Astrocyte of the spinal cord (primary cell): ENCODE data around the gene MAFF.
A peak's percentile ranks its signal among the peaks of the same experiment; 100 is the strongest.
"Not testable (repeated sequence)": the region's sequence is repeated elsewhere in the genome, so short reads cannot be mapped to it uniquely, and the experiment has no call there.

Source experiments
- DNase-seq: peaks from one replicate; pipeline ENCODE4 v3.0.0; 2011; ENCODE audit warnings: low read depth, low spot score
- H3K4me3 ChIP-seq: 2 replicates; pipeline ENCODE4 v1.5.1; 2011; ENCODE audit warnings: low read depth, mild to moderate bottlenecking, low read length, moderate library complexity
- in situ Hi-C: cut with HindIII; loops from 2 replicates; pipeline ENCODE4 v1.10.0; 2017; ENCODE audit warnings: low sequenced_read_pairs
- TF ChIP-seq, protein P1 (sequence below): IDR thresholded peaks from 2 replicates; pipeline ENCODE4 v1.5.1; 2012; ENCODE audit warnings: low read depth, mild to moderate bottlenecking, low read length, inconsistent platforms

MAFF gene

DNA sequence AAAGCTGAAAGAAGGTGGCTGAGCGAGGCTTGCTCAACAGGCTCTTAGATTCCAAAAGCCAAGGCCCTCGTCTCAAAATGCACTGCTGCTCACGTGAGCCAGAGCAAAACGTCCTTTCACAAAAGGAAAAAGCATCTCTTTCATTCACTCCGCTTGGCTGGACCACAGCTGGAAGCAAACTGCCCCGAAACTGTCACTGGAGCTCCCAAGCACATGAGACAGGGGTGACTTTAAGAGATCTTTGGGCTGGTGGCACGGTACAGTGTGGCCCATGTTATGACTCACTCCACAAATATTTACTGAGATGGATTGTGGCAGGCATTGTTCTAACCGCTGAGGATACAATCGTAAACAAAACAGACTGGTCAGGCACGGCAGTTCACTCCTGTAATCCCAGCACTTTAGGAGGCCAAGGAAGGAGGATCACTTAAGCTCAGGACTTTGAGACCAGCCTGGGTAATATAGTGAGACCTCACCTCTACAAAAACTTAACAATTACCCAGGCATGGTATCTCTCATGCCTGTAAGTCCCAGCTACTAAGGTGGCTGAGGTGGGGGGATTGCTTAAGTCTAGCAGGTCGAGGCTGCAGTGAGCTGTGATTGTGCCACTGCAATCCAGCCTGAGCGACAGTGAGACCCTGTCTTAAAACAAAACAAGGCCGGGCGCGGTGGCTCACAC lies 23.7 kb upstream of the MAFF start:
- H3K4me3 ChIP-seq, result no peak overlapping the region
- DNase-seq, result peak; percentile 81
- TF ChIP-seq, protein P1, sequence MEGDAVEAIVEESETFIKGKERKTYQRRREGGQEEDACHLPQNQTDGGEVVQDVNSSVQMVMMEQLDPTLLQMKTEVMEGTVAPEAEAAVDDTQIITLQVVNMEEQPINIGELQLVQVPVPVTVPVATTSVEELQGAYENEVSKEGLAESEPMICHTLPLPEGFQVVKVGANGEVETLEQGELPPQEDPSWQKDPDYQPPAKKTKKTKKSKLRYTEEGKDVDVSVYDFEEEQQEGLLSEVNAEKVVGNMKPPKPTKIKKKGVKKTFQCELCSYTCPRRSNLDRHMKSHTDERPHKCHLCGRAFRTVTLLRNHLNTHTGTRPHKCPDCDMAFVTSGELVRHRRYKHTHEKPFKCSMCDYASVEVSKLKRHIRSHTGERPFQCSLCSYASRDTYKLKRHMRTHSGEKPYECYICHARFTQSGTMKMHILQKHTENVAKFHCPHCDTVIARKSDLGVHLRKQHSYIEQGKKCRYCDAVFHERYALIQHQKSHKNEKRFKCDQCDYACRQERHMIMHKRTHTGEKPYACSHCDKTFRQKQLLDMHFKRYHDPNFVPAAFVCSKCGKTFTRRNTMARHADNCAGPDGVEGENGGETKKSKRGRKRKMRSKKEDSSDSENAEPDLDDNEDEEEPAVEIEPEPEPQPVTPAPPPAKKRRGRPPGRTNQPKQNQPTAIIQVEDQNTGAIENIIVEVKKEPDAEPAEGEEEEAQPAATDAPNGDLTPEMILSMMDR, result no peak
- in situ Hi-C loops, result loop anchor here (25.0 kb wide), 1 partner anchor 134 kb away; the partner anchor contains the start of gene CSNK1E

DNA sequence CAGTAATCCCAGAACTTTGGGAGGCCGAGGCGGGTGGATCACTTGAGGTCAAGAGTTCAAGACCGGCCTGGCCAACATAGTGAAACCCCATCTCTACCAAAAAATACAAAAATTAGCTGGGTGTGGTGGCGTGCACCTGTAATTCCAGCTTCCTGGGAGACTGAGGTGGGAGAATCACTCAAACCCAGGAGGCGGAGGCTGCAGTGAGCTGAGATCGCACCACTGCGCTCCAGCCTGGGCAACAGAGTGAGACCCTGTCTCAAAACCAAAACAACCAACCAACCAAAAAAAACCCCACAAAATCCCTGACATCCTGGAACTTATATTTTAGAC lies 23.2 kb upstream of the MAFF start:
- not testable (repeated sequence) for H3K4me3 ChIP-seq, DNase-seq
- in situ Hi-C loops, result loop anchor here (25.0 kb wide), 1 partner anchor 134 kb away; the partner anchor contains the start of gene CSNK1E

DNA sequence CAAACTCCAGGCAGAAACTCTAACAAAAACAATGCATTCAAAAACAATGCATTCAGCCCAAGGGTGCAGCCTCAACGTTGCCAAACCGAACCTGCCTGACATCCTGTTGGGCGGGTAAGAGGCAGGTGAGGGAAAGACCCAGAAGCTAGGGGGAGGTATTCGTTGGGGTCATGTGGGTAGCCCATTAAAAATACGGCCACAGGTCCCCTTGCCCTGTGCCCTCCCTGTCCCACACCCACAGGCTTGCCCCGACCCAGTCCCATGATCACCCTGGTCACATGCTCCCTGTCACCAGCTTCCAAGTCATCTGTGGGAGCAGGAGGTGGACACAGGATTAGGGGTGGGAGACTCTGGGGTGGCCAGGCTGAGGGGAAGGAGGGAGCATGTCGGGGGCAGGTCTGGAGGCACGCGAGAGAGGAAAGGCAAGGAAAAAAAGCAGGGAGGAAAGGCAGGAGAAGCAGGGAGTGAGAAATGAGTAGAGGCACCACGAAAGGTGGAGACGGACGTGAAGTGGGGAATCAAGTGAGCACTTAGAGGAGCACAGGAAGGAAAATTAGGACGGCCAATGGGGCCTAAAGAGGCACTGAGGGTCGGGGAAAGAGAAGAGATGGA lies 20.8 kb upstream of the MAFF start:
- DNase-seq, result no peak
- TF ChIP-seq, protein P1, result no peak
- peak overlapping the region; percentile 54 for H3K4me3 ChIP-seq
- in situ Hi-C loops, result loop anchor here (25.0 kb wide), 1 partner anchor 131 kb away; the partner anchor contains the start of gene CSNK1E

DNA sequence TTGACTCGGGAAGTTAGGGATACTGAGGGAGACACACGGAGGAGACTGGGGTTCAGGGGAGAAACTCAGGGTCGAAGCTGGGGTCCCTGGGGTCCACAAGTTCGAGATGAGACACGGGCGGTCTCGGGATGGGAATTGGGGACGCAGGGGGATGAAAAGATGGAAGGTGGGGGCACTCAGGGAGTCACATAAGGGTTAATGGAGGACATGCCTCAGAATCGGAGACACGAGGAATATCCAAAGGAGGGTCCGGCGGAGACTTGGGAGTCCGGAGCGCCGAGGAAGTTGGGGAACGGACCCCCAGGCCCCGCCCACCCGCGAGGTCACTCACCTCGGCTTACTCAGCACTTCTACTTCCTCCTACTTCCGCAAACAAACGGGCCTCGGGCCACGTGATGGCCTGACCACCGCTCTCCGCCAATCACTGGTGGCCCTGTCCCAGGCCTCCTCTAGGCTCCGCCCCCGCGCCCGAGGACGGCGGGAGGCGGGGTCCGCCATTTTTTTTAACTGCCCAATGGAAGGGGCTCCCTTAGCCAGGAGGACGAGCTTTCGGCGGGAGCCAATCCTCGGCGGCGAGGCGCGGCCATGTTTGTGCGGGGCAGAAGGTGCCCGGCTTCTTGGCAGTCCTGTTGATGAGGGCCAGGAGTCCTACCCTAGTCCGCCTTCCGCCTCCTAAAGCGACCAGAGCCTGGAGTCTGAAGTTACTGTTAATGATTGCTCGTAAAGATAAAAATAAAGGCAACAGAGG lies 20.2 kb upstream of the MAFF start, which contains the start of gene PLA2G6:
Gene PLA2G6 (minus strand): TSS at position 378 of the 748 bp plus-strand sequence. CDS start 12,404 bp downstream, outside the sequence.
- TF ChIP-seq, protein P1, result no peak
- H3K4me3 ChIP-seq, result peak within 1 kb of the TSS; percentile 54
- in situ Hi-C loops, result loop anchor here (25.0 kb wide), 1 partner anchor 131 kb away; the partner anchor contains the start of gene CSNK1E
- DNase-seq, result peak; percentile 100

DNA sequence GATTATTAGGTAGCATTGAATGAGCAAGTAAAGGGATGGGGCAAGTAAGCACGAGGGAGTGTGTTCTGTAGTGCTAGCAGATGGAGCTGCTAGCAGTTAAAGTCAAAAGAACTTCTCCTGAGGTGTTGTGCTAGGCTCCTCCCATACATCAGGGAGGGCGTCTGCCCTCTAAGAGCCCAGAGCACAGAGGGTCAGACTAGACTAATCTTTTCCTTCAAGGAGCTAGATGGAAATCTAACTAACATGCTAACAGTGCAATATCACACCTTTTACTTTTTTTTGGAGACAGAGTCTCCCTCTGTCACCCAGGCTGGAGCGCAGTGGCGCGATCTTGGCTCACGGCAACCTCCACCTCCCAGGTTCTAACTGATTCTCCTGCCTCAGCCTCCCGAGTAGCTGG lies 17.0 kb upstream of the MAFF start:
- TF ChIP-seq, protein P1, result no peak
- H3K4me3 ChIP-seq, result no peak overlapping the region
- in situ Hi-C loops, result loop anchor here (25.0 kb wide), 1 partner anchor 128 kb away; the partner anchor contains the start of gene CSNK1E
- DNase-seq, result no peak

DNA sequence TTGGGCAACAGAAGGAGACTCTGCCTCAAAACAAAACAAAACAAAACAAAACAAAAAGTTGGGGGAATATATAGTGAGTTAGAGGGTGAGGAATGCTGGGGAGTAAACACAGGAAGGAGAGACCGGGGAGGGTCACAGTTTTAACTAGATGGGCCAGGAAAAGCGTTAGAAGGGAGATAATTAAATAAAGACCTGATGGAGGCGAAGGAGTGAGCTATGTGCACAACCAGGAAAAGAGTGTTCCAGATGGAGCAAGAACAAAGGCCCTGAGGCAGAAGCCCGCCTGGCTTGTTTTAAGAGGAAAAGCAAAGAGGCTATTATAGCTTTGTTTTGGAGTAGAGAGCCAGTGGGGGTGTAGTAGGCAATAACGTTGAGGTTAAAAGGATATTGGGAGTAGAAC lies 15.4 kb upstream of the MAFF start:
- in situ Hi-C loops, result loop anchor here (25.0 kb wide), 1 partner anchor 126 kb away; the partner anchor contains the start of gene CSNK1E
- DNase-seq, result no peak
- H3K4me3 ChIP-seq, result no peak overlapping the region
- TF ChIP-seq, protein P1, result no peak
